ENCODE results near the gene KDM7A. TPM values are rescaled to one million over a fixed set of nuclear protein-coding genes. Genes with fewer than 3 reads are reported as not detected.

The KDM7A gene
- total and polyA plus RNA-seq, 9 of the 15 experiments (the other 6 are each of a cell fraction or from before 2014, with no cell fraction given), result 0.90 to 8.4 (median 7.0) TPM

DNA sequence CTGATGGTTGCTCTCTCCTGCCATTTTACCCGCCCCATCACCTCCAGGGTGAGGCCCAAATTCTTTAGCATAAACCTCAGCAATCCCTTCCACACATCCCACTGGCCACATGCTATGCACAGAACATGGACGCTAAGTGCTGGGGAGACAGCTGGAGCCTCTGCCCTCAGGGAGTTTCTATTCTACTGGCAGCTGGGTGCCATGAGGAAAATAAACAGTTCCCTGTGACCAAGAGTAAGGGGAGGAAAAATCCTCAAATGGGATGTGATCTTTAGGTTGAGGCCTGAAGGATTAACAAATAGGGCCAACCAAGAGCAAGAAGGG is 115.2 kb downstream of the KDM7A start:
- Histone ChIP-seq H3K4me3 (no peak overlapping the region; the same call in 1 of the 2 replicates), H3K9ac (ENCODE audit: insufficient read depth in 1 of 2, low read depth in 2 of 2, low read length in 2 of 2) (peak overlapping the region in 1 of 2 experiments; percentile 74; a peak in 1 of 4 replicates), H3K27ac (ENCODE audit: extremely low read depth, low read depth, low read length) (peak overlapping the region; percentile 58; the same call in 1 of the 3 replicates), H3K4me2 (ENCODE audit: insufficient read depth, low read length) (peak overlapping the region; percentile 79), H3K27me3 (ENCODE audit: control insufficient read depth in 2 of 2, insufficient read depth in 2 of 2, low read length in 2 of 2) (no peaks in the 10 kb centered on the region), H2AFZ (ENCODE audit: low read depth, low read length) (peak overlapping the region; percentile 2; the same call in 1 of the 2 replicates), H3K79me2 (ENCODE audit: control insufficient read depth, insufficient read depth, low read length) (peaks cover 37% of the 10 kb centered on the region), H3K4me1 (replicated peaks in 1 of 2; ENCODE audit: control insufficient read depth in 2 of 2, insufficient read depth in 2 of 2, low read length in 2 of 2) (peaks cover 28 to 45% of the 10 kb centered on the region in 2 experiments), H3K9me1 (ENCODE audit: control insufficient read depth, insufficient read depth, low read length) (no peaks in the 10 kb centered on the region), H3K9me3 (replicated peaks; ENCODE audit: control insufficient read depth, insufficient read depth, low read depth, low read length) (peaks cover 10% of the 10 kb centered on the region), H4K20me1 (replicated peaks; ENCODE audit: control insufficient read depth, insufficient read depth, low read length) (no peaks in the 10 kb centered on the region), H3K36me3 (ENCODE audit: control insufficient read depth, insufficient read depth, low read length) (peaks cover 13% of the 10 kb centered on the region; the same call in 2 of the 3 replicates)
- POLR2A ChIA-PET, result interaction anchor here (0.6 to 0.8 kb wide), 2 partner anchors 84 to 133 kb away, joined by 3 read pairs; no protein-coding TSS in a partner anchor
- in situ Hi-C loops (cut with MboI) (no loop called here), intact Hi-C loops (cut with micrococcal nuclease) (loop anchor here (5.0 kb wide), 1 partner anchor 261 kb away; no protein-coding TSS in a partner anchor)
- DNase-seq (ENCODE audit: extremely low read depth in 1 of 4, low spot score in 3 of 4) (peak in 1 of 4 experiments; percentile 27), FAIRE-seq (no peak), ATAC-seq (no peak)
- no TSS peak for BruUV-seq (replicated peaks)
- CTCF ChIA-PET (ENCODE audit: low intra/inter-chr PET ratio), result no interaction called here
- WGBS (ENCODE audit: insufficient coverage, low coverage, missing lambda C conversion rate), result 91% methylated on average over 2 of the region's 2 CpGs
- TF ChIP-seq HIVEP1 (CRISPR knock-in tag; IDR thresholded peaks at IDR 0.05), result no peak
- peak; percentile 50 to 82; a peak in 3 of 4 replicates for TF ChIP-seq TRIM24 (IDR thresholded peaks at IDR 0.05)
- TF ChIP-seq NFIX (CRISPR knock-in tag; IDR thresholded peaks at IDR 0.05; ENCODE audit: low read depth), result no peak
- TF ChIP-seq TRIM28 (IDR thresholded peaks at IDR 0.05), result peak; percentile 90
- TF ChIP-seq ILF3 (IDR thresholded peaks at IDR 0.05; ENCODE audit: borderline replicate concordance), result no peak
- TF ChIP-seq ZNF316 (IDR thresholded peaks at IDR 0.05), result peak; percentile 95
- TF ChIP-seq, protein P1, sequence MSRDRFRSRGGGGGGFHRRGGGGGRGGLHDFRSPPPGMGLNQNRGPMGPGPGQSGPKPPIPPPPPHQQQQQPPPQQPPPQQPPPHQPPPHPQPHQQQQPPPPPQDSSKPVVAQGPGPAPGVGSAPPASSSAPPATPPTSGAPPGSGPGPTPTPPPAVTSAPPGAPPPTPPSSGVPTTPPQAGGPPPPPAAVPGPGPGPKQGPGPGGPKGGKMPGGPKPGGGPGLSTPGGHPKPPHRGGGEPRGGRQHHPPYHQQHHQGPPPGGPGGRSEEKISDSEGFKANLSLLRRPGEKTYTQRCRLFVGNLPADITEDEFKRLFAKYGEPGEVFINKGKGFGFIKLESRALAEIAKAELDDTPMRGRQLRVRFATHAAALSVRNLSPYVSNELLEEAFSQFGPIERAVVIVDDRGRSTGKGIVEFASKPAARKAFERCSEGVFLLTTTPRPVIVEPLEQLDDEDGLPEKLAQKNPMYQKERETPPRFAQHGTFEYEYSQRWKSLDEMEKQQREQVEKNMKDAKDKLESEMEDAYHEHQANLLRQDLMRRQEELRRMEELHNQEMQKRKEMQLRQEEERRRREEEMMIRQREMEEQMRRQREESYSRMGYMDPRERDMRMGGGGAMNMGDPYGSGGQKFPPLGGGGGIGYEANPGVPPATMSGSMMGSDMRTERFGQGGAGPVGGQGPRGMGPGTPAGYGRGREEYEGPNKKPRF (IDR thresholded peaks at IDR 0.05; ENCODE audit: low read depth, low read length), result no peak
- no peak for TF ChIP-seq TCFL5 (CRISPR knock-in tag; conservative IDR thresholded peaks at IDR 0.05)
- TF ChIP-seq TGIF2 (CRISPR knock-in tag; IDR thresholded peaks at IDR 0.05), result no peak
- TF ChIP-seq ARID1B (IDR thresholded peaks at IDR 0.05), result no peak
- no peak for TF ChIP-seq HMGN3 (IDR thresholded peaks at IDR 0.05; ENCODE audit: borderline replicate concordance, extremely low read depth, insufficient read length, low read depth, low read length)
- no peak for TF ChIP-seq ZNF133 (CRISPR knock-in tag; IDR thresholded peaks at IDR 0.05)
- no peak for TF ChIP-seq NFE2 (IDR thresholded peaks at IDR 0.05; ENCODE audit: low read depth)
- peak; percentile 16 to 94 for TF ChIP-seq CBX3 (IDR thresholded peaks at IDR 0.05; ENCODE audit: borderline replicate concordance in 1 of 2, low read length in 2 of 2)
- TF ChIP-seq ASH1L (IDR thresholded peaks at IDR 0.05; ENCODE audit: borderline replicate concordance, low read depth, partially characterized antibody), result no peak
- TF ChIP-seq, protein P2, sequence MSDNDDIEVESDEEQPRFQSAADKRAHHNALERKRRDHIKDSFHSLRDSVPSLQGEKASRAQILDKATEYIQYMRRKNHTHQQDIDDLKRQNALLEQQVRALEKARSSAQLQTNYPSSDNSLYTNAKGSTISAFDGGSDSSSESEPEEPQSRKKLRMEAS (CRISPR knock-in tag; IDR thresholded peaks at IDR 0.05), result 0 out of 2 replicates have a peak, but pooled peaks have one; percentile 8
- no peak for TF ChIP-seq SREBF1 (IDR thresholded peaks at IDR 0.05; ENCODE audit: borderline replicate concordance, low read depth, low read length)
- TF ChIP-seq CBFB (CRISPR knock-in tag; IDR thresholded peaks at IDR 0.05), result no peak
- TF ChIP-seq LCOR (CRISPR knock-in tag; IDR thresholded peaks at IDR 0.05), result no peak
- TF ChIP-seq POU5F1 (IDR thresholded peaks at IDR 0.05; ENCODE audit: borderline replicate concordance, low read depth, low read length, partially characterized antibody), result no peak
- TF ChIP-seq, protein P3, sequence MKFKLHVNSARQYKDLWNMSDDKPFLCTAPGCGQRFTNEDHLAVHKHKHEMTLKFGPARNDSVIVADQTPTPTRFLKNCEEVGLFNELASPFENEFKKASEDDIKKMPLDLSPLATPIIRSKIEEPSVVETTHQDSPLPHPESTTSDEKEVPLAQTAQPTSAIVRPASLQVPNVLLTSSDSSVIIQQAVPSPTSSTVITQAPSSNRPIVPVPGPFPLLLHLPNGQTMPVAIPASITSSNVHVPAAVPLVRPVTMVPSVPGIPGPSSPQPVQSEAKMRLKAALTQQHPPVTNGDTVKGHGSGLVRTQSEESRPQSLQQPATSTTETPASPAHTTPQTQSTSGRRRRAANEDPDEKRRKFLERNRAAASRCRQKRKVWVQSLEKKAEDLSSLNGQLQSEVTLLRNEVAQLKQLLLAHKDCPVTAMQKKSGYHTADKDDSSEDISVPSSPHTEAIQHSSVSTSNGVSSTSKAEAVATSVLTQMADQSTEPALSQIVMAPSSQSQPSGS (CRISPR knock-in tag; IDR thresholded peaks at IDR 0.05), result no peak
- TF ChIP-seq ZNF766 (CRISPR knock-in tag; conservative IDR thresholded peaks at IDR 0.05), result no peak

All from K562 (cell line).